ENCODE measurements around the gene GATM.

DNA sequence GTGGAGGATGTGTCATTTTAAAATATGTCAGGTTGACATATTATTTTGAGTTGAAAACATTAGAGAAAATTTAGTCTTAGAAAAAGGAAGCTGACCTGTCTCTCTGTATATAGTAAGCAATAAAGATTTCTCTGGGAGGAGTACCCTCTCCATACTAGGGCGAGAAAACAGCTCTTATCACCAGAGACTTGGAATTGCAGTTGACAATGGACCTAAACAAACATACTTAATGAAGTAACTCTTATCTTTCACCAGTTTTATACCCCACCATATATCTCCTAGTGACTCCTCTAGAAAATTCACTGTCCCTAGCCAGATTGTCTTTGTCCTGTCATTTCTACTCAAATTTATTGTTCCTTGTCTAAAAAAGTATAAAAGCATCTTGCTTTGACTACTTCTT, 7.2 kb upstream of the GATM start:
- TF ChIP-seq, protein P1, sequence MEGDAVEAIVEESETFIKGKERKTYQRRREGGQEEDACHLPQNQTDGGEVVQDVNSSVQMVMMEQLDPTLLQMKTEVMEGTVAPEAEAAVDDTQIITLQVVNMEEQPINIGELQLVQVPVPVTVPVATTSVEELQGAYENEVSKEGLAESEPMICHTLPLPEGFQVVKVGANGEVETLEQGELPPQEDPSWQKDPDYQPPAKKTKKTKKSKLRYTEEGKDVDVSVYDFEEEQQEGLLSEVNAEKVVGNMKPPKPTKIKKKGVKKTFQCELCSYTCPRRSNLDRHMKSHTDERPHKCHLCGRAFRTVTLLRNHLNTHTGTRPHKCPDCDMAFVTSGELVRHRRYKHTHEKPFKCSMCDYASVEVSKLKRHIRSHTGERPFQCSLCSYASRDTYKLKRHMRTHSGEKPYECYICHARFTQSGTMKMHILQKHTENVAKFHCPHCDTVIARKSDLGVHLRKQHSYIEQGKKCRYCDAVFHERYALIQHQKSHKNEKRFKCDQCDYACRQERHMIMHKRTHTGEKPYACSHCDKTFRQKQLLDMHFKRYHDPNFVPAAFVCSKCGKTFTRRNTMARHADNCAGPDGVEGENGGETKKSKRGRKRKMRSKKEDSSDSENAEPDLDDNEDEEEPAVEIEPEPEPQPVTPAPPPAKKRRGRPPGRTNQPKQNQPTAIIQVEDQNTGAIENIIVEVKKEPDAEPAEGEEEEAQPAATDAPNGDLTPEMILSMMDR (optimal IDR thresholded peaks at IDR 0.05 in 1 of 3, IDR thresholded peaks at IDR 0.05 in 1 of 3, conservative IDR thresholded peaks at IDR 0.05 in 1 of 3; ENCODE audit: extremely low read depth in 1 of 3, insufficient read depth in 2 of 3, low read length in 3 of 3): no peak
- no peak for TF ChIP-seq EZH2 (IDR thresholded peaks at IDR 0.05; ENCODE audit: low read length)
